AG09309 (cell line): ENCODE measurements around the gene PPP1R13L.

ENCODE experiments used
- DNase-seq: peaks from one replicate; pipeline ENCODE4 v3.0.0-alpha.2; 2010; ENCODE audit warnings: low read depth
- H3K4me3 ChIP-seq: 2 replicates; pipeline ENCODE4 v1.5.1; 2011; ENCODE audit warnings: mild to moderate bottlenecking, low read depth, low read length, moderate library complexity; ENCODE audit not compliant: control insufficient read depth
- TF ChIP-seq, protein P1 (sequence below): IDR thresholded peaks from 2 replicates; pipeline ENCODE4 v1.5.1; 2011; ENCODE audit warnings: mild to moderate bottlenecking, low read depth, low read length, inconsistent platforms; ENCODE audit not compliant: insufficient read depth, control insufficient read depth; ENCODE audit errors: missing control alignments

PPP1R13L gene, protein sequence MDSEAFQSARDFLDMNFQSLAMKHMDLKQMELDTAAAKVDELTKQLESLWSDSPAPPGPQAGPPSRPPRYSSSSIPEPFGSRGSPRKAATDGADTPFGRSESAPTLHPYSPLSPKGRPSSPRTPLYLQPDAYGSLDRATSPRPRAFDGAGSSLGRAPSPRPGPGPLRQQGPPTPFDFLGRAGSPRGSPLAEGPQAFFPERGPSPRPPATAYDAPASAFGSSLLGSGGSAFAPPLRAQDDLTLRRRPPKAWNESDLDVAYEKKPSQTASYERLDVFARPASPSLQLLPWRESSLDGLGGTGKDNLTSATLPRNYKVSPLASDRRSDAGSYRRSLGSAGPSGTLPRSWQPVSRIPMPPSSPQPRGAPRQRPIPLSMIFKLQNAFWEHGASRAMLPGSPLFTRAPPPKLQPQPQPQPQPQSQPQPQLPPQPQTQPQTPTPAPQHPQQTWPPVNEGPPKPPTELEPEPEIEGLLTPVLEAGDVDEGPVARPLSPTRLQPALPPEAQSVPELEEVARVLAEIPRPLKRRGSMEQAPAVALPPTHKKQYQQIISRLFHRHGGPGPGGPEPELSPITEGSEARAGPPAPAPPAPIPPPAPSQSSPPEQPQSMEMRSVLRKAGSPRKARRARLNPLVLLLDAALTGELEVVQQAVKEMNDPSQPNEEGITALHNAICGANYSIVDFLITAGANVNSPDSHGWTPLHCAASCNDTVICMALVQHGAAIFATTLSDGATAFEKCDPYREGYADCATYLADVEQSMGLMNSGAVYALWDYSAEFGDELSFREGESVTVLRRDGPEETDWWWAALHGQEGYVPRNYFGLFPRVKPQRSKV

DNA sequence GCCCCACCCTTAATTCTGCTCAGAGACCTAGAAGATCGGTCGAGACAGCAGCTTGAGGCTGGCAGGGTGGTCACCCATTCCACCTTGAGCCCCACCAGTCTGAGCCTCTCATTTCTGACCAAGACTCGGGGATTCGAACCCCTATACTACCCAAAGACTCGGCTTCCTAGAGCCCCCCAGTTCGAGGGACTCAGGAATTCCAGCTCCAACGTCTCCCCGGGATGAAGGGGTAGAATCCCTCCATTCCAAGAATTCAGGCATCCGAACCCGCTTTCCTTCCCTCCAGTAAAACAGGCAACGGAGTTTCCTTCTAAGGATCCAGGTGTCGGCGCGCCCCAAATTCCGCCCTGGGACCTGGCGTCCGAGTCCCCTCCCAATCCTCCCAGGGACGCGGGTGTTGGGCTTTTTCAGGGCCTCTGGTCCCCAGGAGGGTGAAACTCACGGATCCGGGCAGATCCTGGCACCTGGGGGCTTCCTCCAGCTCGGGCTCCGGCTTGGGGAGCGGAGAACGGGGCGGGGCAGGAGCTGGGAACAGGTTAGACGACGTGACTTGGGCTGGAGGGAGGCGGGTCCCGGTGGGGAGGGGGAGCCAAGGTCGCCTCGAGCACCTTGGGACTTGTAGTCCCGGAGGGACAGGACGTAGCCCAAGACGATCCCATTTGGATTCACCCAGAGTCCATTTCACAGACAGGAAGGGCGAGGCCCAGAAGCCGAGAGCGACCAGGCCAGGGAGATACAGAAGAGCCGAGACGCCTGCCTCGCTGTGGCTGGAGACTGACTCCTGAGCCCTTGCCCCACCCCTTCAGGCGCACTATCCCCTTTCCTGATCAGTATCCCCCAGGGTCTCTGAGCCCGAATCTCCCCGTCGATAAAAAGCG lies at the start of gene PPP1R13L:
PPP1R13L (minus strand) TSS at position 513 of the 878 bp plus-strand sequence. CDS start 6,751 bp downstream, outside the sequence.
- TF ChIP-seq, protein P1, sequence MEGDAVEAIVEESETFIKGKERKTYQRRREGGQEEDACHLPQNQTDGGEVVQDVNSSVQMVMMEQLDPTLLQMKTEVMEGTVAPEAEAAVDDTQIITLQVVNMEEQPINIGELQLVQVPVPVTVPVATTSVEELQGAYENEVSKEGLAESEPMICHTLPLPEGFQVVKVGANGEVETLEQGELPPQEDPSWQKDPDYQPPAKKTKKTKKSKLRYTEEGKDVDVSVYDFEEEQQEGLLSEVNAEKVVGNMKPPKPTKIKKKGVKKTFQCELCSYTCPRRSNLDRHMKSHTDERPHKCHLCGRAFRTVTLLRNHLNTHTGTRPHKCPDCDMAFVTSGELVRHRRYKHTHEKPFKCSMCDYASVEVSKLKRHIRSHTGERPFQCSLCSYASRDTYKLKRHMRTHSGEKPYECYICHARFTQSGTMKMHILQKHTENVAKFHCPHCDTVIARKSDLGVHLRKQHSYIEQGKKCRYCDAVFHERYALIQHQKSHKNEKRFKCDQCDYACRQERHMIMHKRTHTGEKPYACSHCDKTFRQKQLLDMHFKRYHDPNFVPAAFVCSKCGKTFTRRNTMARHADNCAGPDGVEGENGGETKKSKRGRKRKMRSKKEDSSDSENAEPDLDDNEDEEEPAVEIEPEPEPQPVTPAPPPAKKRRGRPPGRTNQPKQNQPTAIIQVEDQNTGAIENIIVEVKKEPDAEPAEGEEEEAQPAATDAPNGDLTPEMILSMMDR = no peak
- peak within 1 kb of the TSS; percentile 87 for H3K4me3 ChIP-seq
- DNase-seq = no peak

DNA sequence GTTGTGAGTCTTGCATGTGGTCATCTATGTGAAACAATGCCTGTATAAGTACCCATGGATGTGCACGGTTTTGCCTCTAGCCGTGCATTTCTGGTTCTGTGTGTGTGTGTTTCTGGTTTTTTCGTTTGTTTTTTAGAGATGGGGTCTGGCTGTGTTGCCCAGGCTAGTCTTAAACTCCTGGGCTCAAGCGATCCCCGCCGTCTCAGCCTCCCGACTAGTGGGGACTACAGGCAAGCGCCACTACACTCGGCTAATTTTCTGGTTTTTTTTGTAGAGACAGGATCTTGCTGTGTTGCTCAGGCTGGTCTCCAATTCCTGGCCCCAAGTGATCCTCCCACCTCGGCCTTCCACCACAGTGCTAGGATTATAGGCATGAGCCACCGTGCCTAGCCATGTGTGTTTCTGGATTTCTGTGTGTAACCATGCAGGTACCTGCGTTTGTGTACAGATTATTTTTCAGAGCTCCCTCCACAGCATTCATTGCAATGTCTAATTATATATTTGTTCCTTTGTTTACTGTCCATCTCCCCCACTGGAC lies 47.0 kb upstream of the PPP1R13L start:
- no peak overlapping the region for H3K4me3 ChIP-seq
- TF ChIP-seq, protein P1 = no peak
- DNase-seq = no peak

DNA sequence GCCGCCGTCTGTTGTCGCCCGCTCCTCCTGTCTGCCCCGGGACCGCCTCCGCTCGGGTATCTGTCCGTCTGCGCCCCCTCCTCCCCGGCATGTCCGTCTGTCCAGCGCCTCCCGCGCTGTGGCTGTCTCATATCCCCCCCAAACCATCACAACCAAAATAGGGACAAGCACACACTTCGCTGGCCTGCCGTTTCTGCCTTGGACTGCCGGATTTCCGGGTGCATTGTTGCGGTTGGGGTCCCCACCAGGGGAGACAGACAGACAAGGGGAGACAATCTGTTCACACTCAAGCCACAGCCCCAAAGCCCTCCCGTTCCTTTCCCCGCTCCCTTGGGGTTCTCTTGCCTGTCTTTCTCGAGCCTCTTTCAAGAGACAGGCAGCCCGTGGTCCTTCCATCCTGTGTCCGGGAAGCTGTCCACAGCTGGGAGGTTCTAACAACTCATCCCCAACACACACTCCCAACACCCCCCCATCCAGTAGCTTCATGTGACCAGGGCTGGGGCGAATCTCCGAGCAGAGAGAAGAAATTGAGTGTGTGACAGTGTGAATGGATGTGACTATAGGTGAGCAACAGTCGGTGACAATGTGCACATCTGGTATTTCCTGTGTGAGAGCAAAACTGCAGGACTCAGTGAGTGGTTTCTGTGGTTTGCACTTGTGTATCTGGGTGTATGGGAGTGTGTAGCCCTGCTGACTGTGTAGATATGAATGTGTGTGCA lies 46.4 kb upstream of the PPP1R13L start:
- DNase-seq = no peak
- TF ChIP-seq, protein P1 = no peak
- H3K4me3 ChIP-seq = peak overlapping the region; percentile 63

DNA sequence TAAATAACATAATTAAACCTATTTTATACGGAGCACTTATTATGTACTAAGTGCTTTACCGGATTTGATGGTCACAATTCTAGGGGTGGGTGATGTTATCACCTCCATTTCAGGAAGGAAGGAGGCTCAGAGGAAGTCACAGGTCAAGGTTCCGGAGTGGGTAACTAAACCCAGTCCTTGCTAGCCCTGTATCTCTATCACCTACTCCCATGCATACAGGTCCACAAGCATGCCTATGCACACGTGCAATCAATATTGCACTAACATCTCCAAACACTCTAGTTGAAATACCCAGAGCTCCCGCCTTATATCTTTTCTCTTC lies 45.1 kb upstream of the PPP1R13L start:
- DNase-seq = no peak
- TF ChIP-seq, protein P1 = no peak
- peak overlapping the region; percentile 49 for H3K4me3 ChIP-seq

DNA sequence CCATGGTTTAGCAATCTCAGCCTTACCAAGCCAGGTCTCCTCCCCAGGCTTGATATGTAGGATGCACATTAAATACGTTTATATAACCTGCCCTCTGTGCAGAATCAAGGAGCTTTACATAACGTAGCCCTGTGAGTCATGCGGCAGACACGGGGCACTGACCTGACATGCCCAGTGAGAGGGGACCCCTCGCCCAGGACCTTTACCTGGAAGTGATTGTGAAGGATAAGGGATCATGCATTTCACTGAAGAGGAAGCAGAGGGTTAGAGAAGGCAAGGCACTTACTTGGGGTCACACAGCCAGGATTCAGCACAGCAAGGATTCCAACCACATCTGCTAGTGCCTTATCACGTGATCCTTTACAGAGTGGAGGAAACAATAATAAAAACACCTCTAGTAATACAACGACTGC lies 44.0 kb upstream of the PPP1R13L start:
- TF ChIP-seq, protein P1 = no peak
- H3K4me3 ChIP-seq = no peak overlapping the region
- DNase-seq = no peak
